HCT116 (cell line): Measurements from ENCODE around the gene NCOR1. TPM values are rescaled to one million over a fixed set of nuclear protein-coding genes. Genes with fewer than 3 reads are reported as not detected.

Experiments used
- ATAC-seq: fragments of 200-7000 bp; cut with Tn5 transposase; 2 replicates; pipeline ENCODE4 v1.9.1; 2020; ENCODE audit warnings: mild to moderate bottlenecking, moderate library complexity
- BruUV-seq: library from RNA; stranded (reverse); fragments of 400-500 nt; replicated peaks from 2 replicates; lab custom pipeline; 2021; lab: Mats Ljungman, UMichigan
- CTCF ChIA-PET: fragments of 300-600 bp; sonication (Branson Sonifier 250); formaldehyde crosslinking; loops from one replicate; lab custom pipeline; 2021; ENCODE audit warnings: antibody characterized with exemption; lab: Charles Lee
- POLR2A ChIA-PET: fragments of 300-600, 350-600 bp; sonication (Branson Sonifier 250); formaldehyde crosslinking; loops from one replicate; lab custom pipeline; 2021; ENCODE audit warnings: antibody characterized with exemption; lab: Charles Lee
- RAD21 ChIA-PET, 2 experiments: fragments of 300-600 bp; sonication (Branson Sonifier 250); formaldehyde crosslinking; loops; one replicate each; lab custom pipeline; 2023; ENCODE audit warnings: low total read pairs in 2 of 2; ENCODE audit not compliant: uncharacterized antibody in 2 of 2, unreplicated experiment in 2 of 2, low non-redundant PET in 1 of 2; lab: Charles Lee
- DNase-seq: peaks from one replicate; pipeline ENCODE4 v3.0.0-alpha.2; 2010; ENCODE audit warnings: low read depth, low spot score
- H2AFZ ChIP-seq: fragments of 200-600 bp; shearing (Covaris generic), sonication (generic); 2 replicates; pipeline ENCODE4 v1.6.1; 2017; ENCODE audit warnings: low read depth, mixed run types, mixed read lengths, antibody characterized with exemption, low read length; ENCODE audit not compliant: poor library complexity, severe bottlenecking
- H3K27ac ChIP-seq: 2 replicates; pipeline ENCODE4 v1.5.1; 2012; ENCODE audit warnings: low read depth, low read length
- H3K27me3 ChIP-seq: fragments of 200-600 bp; sonication (generic); 2 replicates; pipeline ENCODE4 v1.6.1; 2016; ENCODE audit warnings: mixed run types, low read length, mixed read lengths; ENCODE audit not compliant: insufficient read depth
- H3K36me3 ChIP-seq, 2 experiments: fragments of 200-500 bp in 1 of 2; fragments of 200-600 bp in 1 of 2; sonication (Bioruptor generic) in 1 of 2; sonication (generic) in 1 of 2; 2 replicates each; pipeline versions ENCODE4 v1.5.1 to v1.6.1; 2014 to 2016; ENCODE audit warnings: low read length in 2 of 2, inconsistent platforms in 1 of 2, mixed read lengths in 1 of 2, mixed run types in 1 of 2; ENCODE audit not compliant: insufficient read depth in 2 of 2, control insufficient read depth in 1 of 2
- H3K4me1 ChIP-seq, 2 experiments: fragments of 200-600 bp in 1 of 2; sonication (generic) in 1 of 2; 2 replicates each; pipeline versions ENCODE4 v1.5.1 to v1.6.1; 2012 to 2017; ENCODE audit warnings: low read length in 2 of 2, inconsistent platforms in 1 of 2, mild to moderate bottlenecking in 1 of 2, mixed read lengths in 1 of 2, mixed run types in 1 of 2, moderate library complexity in 1 of 2; ENCODE audit not compliant: insufficient read depth in 2 of 2, control insufficient read depth in 1 of 2
- H3K4me2 ChIP-seq: fragments of 200-600 bp; sonication (generic); 2 replicates; pipeline ENCODE4 v1.6.1; 2017; ENCODE audit warnings: mixed run types, low read length, mixed read lengths
- H3K4me3 ChIP-seq, 2 experiments: fragments of 200-600 bp in 1 of 2; sonication (generic) in 1 of 2; replicated peaks in 1 of 2; 2 replicates each; pipeline ENCODE4 v1.5.1; 2011 to 2016; ENCODE audit warnings: low read length in 2 of 2, control low read depth in 1 of 2, low read depth in 1 of 2, mild to moderate bottlenecking in 1 of 2, mixed read lengths in 1 of 2, mixed run types in 1 of 2
- H3K79me2 ChIP-seq: fragments of 200-600 bp; sonication (generic); 2 replicates; pipeline ENCODE4 v1.6.1; 2017; ENCODE audit warnings: mild to moderate bottlenecking, mixed run types, low read length, moderate library complexity, mixed read lengths; ENCODE audit not compliant: insufficient read depth
- H3K9ac ChIP-seq: fragments of 200-600 bp; sonication (generic); 2 replicates; pipeline ENCODE4 v1.6.1; 2016; ENCODE audit warnings: low read length, mixed read lengths
- H3K9me2 ChIP-seq: fragments of 200-600 bp; sonication (generic), shearing (Covaris generic); 2 replicates; pipeline ENCODE4 v1.6.1; 2017; ENCODE audit warnings: mixed run types, mild to moderate bottlenecking, moderate library complexity; ENCODE audit not compliant: insufficient read depth
- H3K9me3 ChIP-seq, 2 experiments: fragments of 200-500 bp in 1 of 2; fragments of 200-600 bp in 1 of 2; sonication (Bioruptor generic) in 1 of 2; sonication (generic) in 1 of 2; 2 replicates each; pipeline ENCODE4 v1.6.1; 2014 to 2017; ENCODE audit warnings: low read length in 2 of 2, mixed read lengths in 2 of 2, inconsistent platforms in 1 of 2, low read depth in 1 of 2, mild to moderate bottlenecking in 1 of 2, mixed run types in 1 of 2, moderate library complexity in 1 of 2; ENCODE audit not compliant: control insufficient read depth in 1 of 2, insufficient read depth in 1 of 2
- H4K20me1 ChIP-seq: fragments of 200-600 bp; sonication (generic), shearing (Covaris generic); 2 replicates; pipeline ENCODE4 v1.6.1; 2017; ENCODE audit warnings: mixed run types, mild to moderate bottlenecking, moderate library complexity; ENCODE audit not compliant: insufficient read depth
- ELF1 ChIP-seq: IDR thresholded peaks from 2 replicates; pipeline ENCODE4 v1.6.1; 2012; ENCODE audit warnings: low read depth, borderline replicate concordance
- EZH2 ChIP-seq: fragments of 200-600 bp; sonication (generic); IDR thresholded peaks from 2 replicates; pipeline ENCODE4 v1.6.1; 2017; ENCODE audit warnings: antibody characterized with exemption, mixed run types
- JUND ChIP-seq: IDR thresholded peaks from 2 replicates; pipeline ENCODE4 v1.6.1; 2012
- SIN3A ChIP-seq: IDR thresholded peaks from 2 replicates; pipeline ENCODE4 v1.6.1; 2012; ENCODE audit warnings: low read depth
- SP1 ChIP-seq: IDR thresholded peaks from 2 replicates; pipeline ENCODE4 v1.6.1; 2012; ENCODE audit warnings: low read depth
- SRF ChIP-seq: IDR thresholded peaks from 2 replicates; pipeline ENCODE4 v1.6.1; 2012; ENCODE audit warnings: low read depth
- YY1 ChIP-seq: IDR thresholded peaks from 2 replicates; pipeline ENCODE4 v1.6.1; 2011; ENCODE audit warnings: low read length, low read depth, moderate library complexity, mild to moderate bottlenecking; ENCODE audit not compliant: insufficient replicate concordance; ENCODE audit errors: extremely low read depth
- ZNF274 ChIP-seq: fragments of 200-500 bp; sonication (Bioruptor generic); IDR thresholded peaks from 2 replicates; pipeline ENCODE4 v1.6.1; 2014; ENCODE audit warnings: mild to moderate bottlenecking, low read depth, low read length, inconsistent platforms
- intact Hi-C: fragments of 100-400 bp; cut with micrococcal nuclease; formaldehyde crosslinking; loops from 2 replicates; pipeline ENCODE4 v1.10.0; 2022
- total RNA-seq: library from RNA; stranded (reverse); gene quantifications from one replicate; pipeline ENCODE4 v1.2.1, GENCODE V29; 2021; ENCODE audit not compliant: unreplicated experiment
- TF ChIP-seq, protein P1 (sequence below): IDR thresholded peaks from 2 replicates; pipeline ENCODE4 v1.6.1; 2011; ENCODE audit warnings: mild to moderate bottlenecking, low read length, moderate library complexity; ENCODE audit not compliant: insufficient replicate concordance; ENCODE audit errors: extremely low read depth
- TF ChIP-seq, protein P2 (sequence below): IDR thresholded peaks from 2 replicates; pipeline ENCODE4 v1.6.1; 2012

The NCOR1 gene
- total RNA-seq, 1 experiment from 2014 or later = 43.7 TPM

DNA sequence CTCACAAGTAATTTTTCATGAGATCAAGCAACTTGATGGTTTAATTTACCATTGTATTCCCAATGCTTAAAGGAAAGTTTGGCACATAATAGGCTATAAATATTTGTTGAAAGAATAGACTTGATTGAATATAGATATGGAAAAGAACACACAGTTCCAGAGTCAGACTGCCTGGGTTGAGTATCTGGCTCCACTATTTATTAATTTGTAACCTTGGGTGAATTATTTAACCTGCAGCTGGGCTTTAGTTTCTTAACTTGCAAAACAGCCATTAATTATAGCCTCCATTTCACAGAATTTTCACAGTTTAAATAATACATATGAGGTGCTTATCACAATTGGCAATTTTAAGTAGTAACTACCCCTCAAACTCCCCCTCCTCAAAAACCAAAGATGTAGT, 73.6 kb downstream of the NCOR1 start:
- ChIA-PET CTCF (no interaction called here), RAD21 (no interaction called here), POLR2A (no interaction called here)
- intact Hi-C loops = no loop called here
- no peaks in the 10 kb centered on the region for H3K4me1 ChIP-seq
- no peak overlapping the region for H3K9ac ChIP-seq
- no peaks in the 10 kb centered on the region for H3K79me2 ChIP-seq
- TF ChIP-seq, protein P1, sequence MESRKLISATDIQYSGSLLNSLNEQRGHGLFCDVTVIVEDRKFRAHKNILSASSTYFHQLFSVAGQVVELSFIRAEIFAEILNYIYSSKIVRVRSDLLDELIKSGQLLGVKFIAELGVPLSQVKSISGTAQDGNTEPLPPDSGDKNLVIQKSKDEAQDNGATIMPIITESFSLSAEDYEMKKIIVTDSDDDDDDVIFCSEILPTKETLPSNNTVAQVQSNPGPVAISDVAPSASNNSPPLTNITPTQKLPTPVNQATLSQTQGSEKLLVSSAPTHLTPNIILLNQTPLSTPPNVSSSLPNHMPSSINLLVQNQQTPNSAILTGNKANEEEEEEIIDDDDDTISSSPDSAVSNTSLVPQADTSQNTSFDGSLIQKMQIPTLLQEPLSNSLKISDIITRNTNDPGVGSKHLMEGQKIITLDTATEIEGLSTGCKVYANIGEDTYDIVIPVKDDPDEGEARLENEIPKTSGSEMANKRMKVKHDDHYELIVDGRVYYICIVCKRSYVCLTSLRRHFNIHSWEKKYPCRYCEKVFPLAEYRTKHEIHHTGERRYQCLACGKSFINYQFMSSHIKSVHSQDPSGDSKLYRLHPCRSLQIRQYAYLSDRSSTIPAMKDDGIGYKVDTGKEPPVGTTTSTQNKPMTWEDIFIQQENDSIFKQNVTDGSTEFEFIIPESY = no peak
- no peak for TF ChIP-seq SRF
- TF ChIP-seq EZH2 = no peak
- no peak for TF ChIP-seq SP1
- no peak for TF ChIP-seq ZNF274
- H3K9me2 ChIP-seq = no peaks in the 10 kb centered on the region
- DNase-seq (no peak), ATAC-seq (no peak)
- H3K9me3 ChIP-seq = no peaks in the 10 kb centered on the region
- H3K36me3 ChIP-seq = peaks cover 4 to 19% of the 10 kb centered on the region in 2 experiments; a peak in 2 of 4 replicates
- H3K27ac ChIP-seq = no peak overlapping the region
- H3K4me3 ChIP-seq = no peak overlapping the region
- no peak overlapping the region for H3K4me2 ChIP-seq
- 0 out of 2 replicates have a peak, but pooled peaks cover 3% of the 10 kb centered on the region for H4K20me1 ChIP-seq
- no TSS peak for BruUV-seq
- no peaks in the 10 kb centered on the region for H3K27me3 ChIP-seq
- H2AFZ ChIP-seq = no peak overlapping the region

DNA sequence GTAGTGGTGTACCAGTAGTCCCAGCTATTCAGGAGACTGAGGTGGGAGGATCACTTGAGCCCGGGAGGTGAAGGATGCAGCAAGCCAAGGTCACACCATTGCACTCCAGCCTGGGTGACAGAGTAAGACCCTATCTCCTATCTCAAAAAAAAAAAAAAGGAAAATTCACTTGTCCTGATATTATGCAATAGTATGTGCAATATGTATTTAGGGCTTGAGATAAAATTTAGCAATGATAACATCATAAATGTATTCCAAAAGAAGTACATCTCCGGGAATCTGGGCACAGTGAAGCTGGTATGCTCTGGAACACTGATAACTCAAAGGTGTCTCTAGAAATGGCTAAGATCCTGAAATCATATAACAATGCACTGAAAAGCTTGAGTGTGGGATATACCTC, 74.5 kb downstream of the NCOR1 start:
- Histone ChIP-seq H4K20me1 (0 out of 2 replicates have a peak, but pooled peaks cover 3% of the 10 kb centered on the region), H3K9me2 (no peaks in the 10 kb centered on the region), H3K4me2 (no peak overlapping the region), H3K4me3 (no peak overlapping the region), H3K36me3 (peaks cover 5 to 24% of the 10 kb centered on the region in 2 experiments; a peak in 3 of 4 replicates), H3K27me3 (no peaks in the 10 kb centered on the region), H3K9me3 (no peaks in the 10 kb centered on the region), H3K79me2 (no peaks in the 10 kb centered on the region), H3K9ac (no peak overlapping the region), H2AFZ (no peak overlapping the region), H3K27ac (no peak overlapping the region), H3K4me1 (no peaks in the 10 kb centered on the region)
- ChIA-PET RAD21 (no interaction called here), POLR2A (no interaction called here), CTCF (no interaction called here)
- no peak for ATAC-seq
- DNase-seq = no peak
- no TSS peak for BruUV-seq
- intact Hi-C loops = no loop called here
- TF ChIP-seq SP1 (no peak), YY1 (no peak), SIN3A (no peak), JUND (no peak), ELF1 (no peak)
- TF ChIP-seq, protein P2, sequence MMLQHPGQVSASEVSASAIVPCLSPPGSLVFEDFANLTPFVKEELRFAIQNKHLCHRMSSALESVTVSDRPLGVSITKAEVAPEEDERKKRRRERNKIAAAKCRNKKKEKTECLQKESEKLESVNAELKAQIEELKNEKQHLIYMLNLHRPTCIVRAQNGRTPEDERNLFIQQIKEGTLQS = no peak
